Adipose tissue (tissue), 3 donors: Measurements from ENCODE around the gene DDC. TPM values are rescaled to one million over a fixed set of nuclear protein-coding genes. Genes with fewer than 3 reads are reported as not detected.

Source experiments
- H3K27ac ChIP-seq: one replicate; pipeline ENCODE4 v1.5.1; 2013; ENCODE audit warnings: low read depth, low read length
- WGBS, 3 donors: extraction: QIAGEN DNeasy Blood & Tissue Kit; methylation state at CpG; one replicate each; pipeline ENCODE4 v1.1.7; 2013; 5-methylcytosine and 5-hydroxymethylcytosine counted together
- polyA plus RNA-seq, 3 donors: library from polyadenylated mRNA; stranded (reverse); fragments of 200-250 nt; gene quantifications; one replicate each; pipeline ENCODE4 v1.2.3, GENCODE V29; 2013
- donor health status: healthy with polysubstance abuse.
- donor health status: Bipolar disorder and iron deficiency.
- donor health status: healthy.

Gene DDC
- polyA plus RNA-seq, 3 donors: 0.13 to 3.4 (median 1.3) TPM

DNA sequence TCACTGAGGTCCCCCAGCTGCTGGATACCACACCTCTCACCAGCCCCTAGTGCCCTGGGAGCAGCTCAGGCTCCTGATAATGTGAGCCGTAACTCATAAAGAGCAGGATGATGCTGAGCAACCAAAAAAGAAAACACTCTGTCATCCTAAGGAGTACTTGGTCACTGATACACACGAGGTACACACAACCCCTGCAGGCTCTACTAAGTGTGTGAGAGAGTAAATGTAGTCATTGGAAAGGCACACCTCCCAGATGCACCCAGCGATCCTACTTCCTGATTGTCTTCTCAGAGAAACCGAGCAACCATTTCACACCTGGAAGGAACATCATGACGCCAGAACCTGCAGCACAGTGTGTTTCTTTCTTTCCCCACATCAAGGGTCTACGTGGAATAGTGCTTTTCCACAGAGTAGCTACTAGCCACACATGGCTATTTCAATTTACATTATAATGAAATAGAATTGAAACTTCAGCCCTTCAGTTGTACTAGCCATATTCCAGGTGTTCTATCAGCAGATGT lies 149.3 kb downstream of the DDC start:
- 62 to 71% (median 70%) methylated on average over 6 of the region's 6 CpGs for WGBS, 3 donors
- H3K27ac ChIP-seq: no peak overlapping the region

GRCh38 chr7:50413561-50413960 lies 151.6 kb downstream of the DDC start:
- H3K27ac ChIP-seq: no peak overlapping the region

DNA sequence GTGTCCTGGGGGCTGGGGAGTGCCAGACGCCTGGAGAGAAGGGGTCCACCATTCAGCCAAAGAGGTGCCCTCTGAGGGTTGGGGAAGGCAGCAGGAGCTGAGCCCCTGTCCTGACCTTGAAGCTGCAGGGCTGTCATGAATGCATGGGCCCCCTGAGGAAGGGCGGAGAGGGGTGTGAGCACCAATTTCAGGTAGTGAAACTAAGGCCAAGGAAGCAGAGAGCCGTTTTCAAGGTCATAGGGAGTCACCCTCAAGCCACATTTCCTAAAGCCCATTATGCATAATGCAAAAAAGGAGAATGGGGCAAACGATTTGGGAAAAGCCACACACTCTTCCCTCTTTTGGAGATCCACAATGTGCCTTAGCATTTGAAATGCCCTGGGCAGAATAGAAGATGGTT lies 152.2 kb downstream of the DDC start:
- WGBS, 3 donors: 50 to 65% (median 62%) methylated on average over 4 of the region's 4 CpGs
- no peak overlapping the region for H3K27ac ChIP-seq

More at GRCh38 chr7:50413561-50413960, 151.6 kb downstream of the DDC start:
- WGBS, 3 donors: 83 to 87% (median 85%) methylated on average over 7 of the region's 7 CpGs

DNA sequence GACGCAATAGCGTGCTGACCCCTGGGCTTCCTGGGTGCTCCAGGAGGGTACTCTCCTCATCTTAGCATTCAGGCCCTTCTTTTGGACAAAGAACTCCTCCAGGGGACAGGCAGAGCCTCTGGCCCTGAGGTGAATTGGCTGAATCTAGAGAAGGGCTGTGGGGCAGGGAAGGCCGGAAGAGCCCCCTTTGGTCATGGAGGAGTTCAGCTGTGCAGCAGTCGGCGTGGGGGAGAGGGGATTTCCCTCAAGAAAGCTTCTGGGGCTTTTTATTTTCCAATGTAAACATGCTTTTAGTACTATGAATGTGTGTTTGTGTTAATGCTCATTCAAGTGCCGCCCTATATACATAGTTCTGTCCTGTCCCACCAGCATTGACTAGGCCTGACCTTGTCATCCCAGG lies 153.9 kb downstream of the DDC start:
- 85 to 91% (median 91%) methylated on average over 6 of the region's 6 CpGs for WGBS, 3 donors
- no peak overlapping the region for H3K27ac ChIP-seq

- WGBS, 3 donors: 66 to 88% (median 73%) methylated on average over 17 of the region's 17 CpGs
- H3K27ac ChIP-seq: no peak overlapping the region
Measured at GRCh38 chr7:50409856-50410745, 155.1 kb downstream of the DDC start.

Other genes starting within 250 kb of the DDC start
- 1 to 10 TPM; 1.3 to 5.4 (median 2.9) TPM for gene FIGNL1, start 115.1 kb downstream of the DDC start, polyA plus RNA-seq
- gene GRB10, start 217.5 kb upstream of the DDC start, polyA plus RNA-seq: 10 to 100 TPM; 25.6 to 61.6 (median 26.1) TPM